CD4-positive, alpha-beta memory T cell (primary cell): ENCODE results near the gene EDC3. TPM values are rescaled to one million over a fixed set of nuclear protein-coding genes. Genes with fewer than 3 reads are reported as not detected.
"Not testable (repeated sequence)": the region's sequence is repeated elsewhere in the genome, so short reads cannot be mapped to it uniquely, and the experiment has no call there.

ENCODE experiments used
- CTCF ChIA-PET: fragments of 350-600 bp; sonication (Branson Sonifier 250); formaldehyde crosslinking; loops from one replicate; lab custom pipeline; 2021; ENCODE audit warnings: inconsistent platforms; ENCODE audit not compliant: partially characterized antibody; lab: Charles Lee
- POLR2A ChIA-PET: fragments of 350-600 bp; sonication (Branson Sonifier 250); formaldehyde crosslinking; loops from one replicate; lab custom pipeline; 2021; ENCODE audit not compliant: partially characterized antibody; lab: Charles Lee
- DNase-seq, 5 donors: peaks; one replicate each; pipeline versions ENCODE4 v3.0.0 to v3.0.0-alpha.2; 2020 to 2022; ENCODE audit warnings: mixed read lengths in 1 of 5
- H3K27ac ChIP-seq: one replicate; pipeline ENCODE4 v1.7.0; 2013; ENCODE audit warnings: low read depth, low read length
- H3K27me3 ChIP-seq: 2 replicates; pipeline ENCODE4 v1.7.0; 2013; ENCODE audit warnings: mild to moderate bottlenecking, low read length, moderate library complexity; ENCODE audit not compliant: insufficient read depth
- H3K36me3 ChIP-seq: 2 replicates; pipeline ENCODE4 v1.7.0; 2013; ENCODE audit warnings: mild to moderate bottlenecking, low read length, moderate library complexity; ENCODE audit not compliant: insufficient read depth
- H3K4me1 ChIP-seq: 2 replicates; pipeline ENCODE4 v1.7.0; 2013; ENCODE audit warnings: mild to moderate bottlenecking, low read length, moderate library complexity; ENCODE audit not compliant: insufficient read depth
- H3K4me3 ChIP-seq, 2 donors: one replicate each; pipeline ENCODE4 v1.7.0; 2013; ENCODE audit warnings: low read length in 2 of 2, mild to moderate bottlenecking in 1 of 2
- H3K9me3 ChIP-seq, 2 donors: one replicate each; pipeline ENCODE4 v1.7.0; 2013; ENCODE audit warnings: low read length in 2 of 2, control low read depth in 1 of 2; ENCODE audit not compliant: control insufficient read depth in 1 of 2
- H3K27ac Mint-ChIP-seq, 7 donors: one replicate each; pipeline ENCODE4 v1.8.0; 2020 to 2021; ENCODE audit warnings: mixed read lengths in 7 of 7, mild to moderate bottlenecking in 6 of 7, inconsistent platforms in 3 of 7, moderate library complexity in 3 of 7
- H3K27me3 Mint-ChIP-seq, 2 donors: one replicate each; pipeline ENCODE4 v1.8.0; 2020 to 2021; ENCODE audit warnings: mixed read lengths in 2 of 2
- H3K36me3 Mint-ChIP-seq, 2 donors: one replicate each; pipeline ENCODE4 v1.8.0; 2020 to 2021; ENCODE audit warnings: mixed read lengths in 2 of 2, inconsistent platforms in 1 of 2, mild to moderate bottlenecking in 1 of 2
- H3K4me1 Mint-ChIP-seq, 4 donors: one replicate each; pipeline ENCODE4 v1.8.0; 2020 to 2021; ENCODE audit warnings: mixed read lengths in 4 of 4, mild to moderate bottlenecking in 1 of 4
- H3K4me3 Mint-ChIP-seq, 8 donors: one replicate each; pipeline ENCODE4 v1.8.0; 2020 to 2021; ENCODE audit warnings: mixed read lengths in 8 of 8, mild to moderate bottlenecking in 7 of 8, moderate library complexity in 6 of 8, inconsistent platforms in 3 of 8
- H3K9me3 Mint-ChIP-seq, 8 donors: one replicate each; pipeline ENCODE4 v1.8.0; 2020 to 2021; ENCODE audit warnings: mixed read lengths in 8 of 8, mild to moderate bottlenecking in 5 of 8, inconsistent platforms in 3 of 8, moderate library complexity in 1 of 8
- intact Hi-C: fragments of 100-400 bp; cut with micrococcal nuclease; formaldehyde crosslinking; loops from one replicate; pipeline ENCODE4 v1.15.1; 2023
- polyA plus RNA-seq, 2 donors: library from polyadenylated mRNA; unstranded; fragments of 300-500 nt; fragmentation: Illumina TruSeq; gene quantifications; one replicate each; pipeline ENCODE4 v1.2.3, GENCODE V29; 2021
- total RNA-seq, 2 experiments: library from RNA; stranded (reverse); gene quantifications; one replicate each; pipeline ENCODE4 v1.2.3, GENCODE V29; 2021

The EDC3 gene
- total and polyA plus RNA-seq, 4 experiments from 2014 or later, result 22.9 to 40.7 (median 34.4) TPM

DNA sequence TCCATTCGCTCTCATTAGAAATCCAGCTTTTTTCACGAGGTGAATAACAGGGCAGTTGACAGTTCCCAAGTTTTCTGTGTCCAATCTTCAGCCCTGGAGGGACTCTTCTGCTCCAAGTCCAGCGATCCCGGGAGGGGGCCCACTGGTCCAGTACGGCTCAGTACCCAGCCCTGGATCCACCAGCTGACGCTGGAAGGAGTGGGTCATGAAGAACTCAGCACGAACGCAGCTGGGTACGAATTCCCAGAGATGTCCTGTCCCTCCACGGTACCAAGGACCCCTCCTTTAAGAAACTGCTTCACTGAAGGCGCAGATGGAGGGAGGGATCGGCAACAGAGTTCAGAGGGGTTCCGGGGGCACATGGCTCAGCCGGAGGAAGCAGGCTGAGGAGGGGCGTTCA is 96.7 kb downstream of the EDC3 start:
- no peaks in the 10 kb centered on the region for H3K27me3 ChIP-seq
- H3K4me1 Mint-ChIP-seq, result peaks cover 7 to 25% (median 16%) of the 10 kb centered on the region in 4 donors
- intact Hi-C loops, result loop anchor here (5.0 kb wide), 1 partner anchor 57 kb away; the partner anchor contains the start of gene ARID3B
- H3K27ac ChIP-seq, result peak overlapping the region; percentile 82
- DNase-seq, result no peak
- peaks cover 11 to 25% of the 10 kb centered on the region in 2 donors for H3K36me3 Mint-ChIP-seq
- peaks cover 3% of the 10 kb centered on the region for H3K36me3 ChIP-seq
- H3K9me3 ChIP-seq, result no peaks in the 10 kb centered on the region
- no peaks in the 10 kb centered on the region for H3K27me3 Mint-ChIP-seq
- peak overlapping the region; percentile 67 to 76 for H3K4me3 ChIP-seq
- H3K27ac Mint-ChIP-seq, result peak overlapping the region; percentile 88 to 100 (median 99)
- POLR2A ChIA-PET, result interaction anchor here (0.6 to 5.0 kb wide), 7 partner anchors 11 to 852 kb away, joined by 3 to 61 read pairs (median 5); partner anchors contain the start of genes ARID3B, CLK3, SIN3A and UBL7
- CTCF ChIA-PET, result interaction anchor here (0.9 to 2.0 kb wide), 4 partner anchors 16 to 172 kb away, joined by 3 to 6 read pairs (median 3); partner anchors contain the start of gene CLK3
- peaks cover 0 to 3% (median 0%) of the 10 kb centered on the region in 8 donors for H3K9me3 Mint-ChIP-seq
- H3K4me3 Mint-ChIP-seq, result peak overlapping the region; percentile 93 to 100 (median 100)
- H3K4me1 ChIP-seq, result peaks cover 14% of the 10 kb centered on the region

DNA sequence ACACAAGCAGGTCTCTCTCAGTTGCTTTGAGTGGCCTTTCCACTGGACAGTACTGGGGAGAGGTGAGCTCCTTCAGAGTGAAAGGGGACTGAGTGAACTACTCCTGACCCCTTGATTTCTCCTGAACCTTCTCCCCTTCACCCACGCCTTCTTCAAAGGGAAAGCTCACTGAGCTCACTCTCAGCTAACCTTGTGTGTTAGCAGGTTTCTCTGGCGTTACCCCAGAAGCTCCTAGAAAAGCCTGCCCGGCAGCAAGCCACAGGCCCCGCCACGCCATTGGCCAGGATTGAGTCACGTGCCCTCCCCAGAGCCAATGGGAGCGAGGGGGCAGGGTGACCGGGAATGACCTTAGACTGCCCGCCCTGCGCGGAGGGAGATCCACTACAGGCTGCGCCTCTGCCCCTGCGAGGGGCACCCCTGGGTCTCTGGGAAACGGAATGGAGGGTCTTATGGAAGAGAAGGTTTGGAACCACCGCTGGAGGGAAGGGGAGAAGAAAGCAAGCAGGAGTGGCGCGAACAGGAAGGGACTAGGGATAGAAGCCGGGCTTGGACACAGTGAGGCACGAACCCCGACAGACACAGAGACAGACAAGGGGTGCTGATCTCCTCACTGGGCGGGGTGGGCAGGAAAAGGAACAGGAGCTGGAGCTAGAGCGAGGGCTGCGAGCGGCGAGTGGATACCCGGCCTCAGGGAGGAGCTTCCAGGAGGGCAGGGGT is 97.5 kb downstream of the EDC3 start:
- H3K4me3 Mint-ChIP-seq, result peak overlapping the region; percentile 93 to 100 (median 100)
- POLR2A ChIA-PET, result interaction anchor here (0.6 to 5.0 kb wide), 8 partner anchors 10 to 853 kb away, joined by 3 to 61 read pairs (median 4); partner anchors contain the start of genes ARID3B, CLK3, SIN3A and UBL7
- peaks cover 7 to 25% (median 16%) of the 10 kb centered on the region in 4 donors for H3K4me1 Mint-ChIP-seq
- H3K27ac Mint-ChIP-seq, result peak overlapping the region; percentile 88 to 100 (median 99)
- peaks cover 15 to 29% of the 10 kb centered on the region in 2 donors for H3K36me3 Mint-ChIP-seq
- Histone ChIP-seq H3K4me3 (peak overlapping the region; percentile 67 to 76), H3K27me3 (no peaks in the 10 kb centered on the region), H3K27ac (peak overlapping the region; percentile 82), H3K4me1 (peaks cover 14% of the 10 kb centered on the region), H3K9me3 (no peaks in the 10 kb centered on the region), H3K36me3 (peaks cover 7% of the 10 kb centered on the region)
- CTCF ChIA-PET, result interaction anchor here (0.9 to 2.0 kb wide), 5 partner anchors 17 to 216 kb away, joined by 3 to 6 read pairs (median 3); partner anchors contain the start of gene CLK3
- H3K9me3 Mint-ChIP-seq, result peaks cover 0 to 3% (median 0%) of the 10 kb centered on the region in 8 donors
- peak; percentile 77 to 87 (median 81) for DNase-seq
- intact Hi-C loops, result loop anchor here (1.0 to 5.0 kb wide), 2 partner anchors 16 to 56 kb away; partner anchors contain the start of gene ARID3B
- no peaks in the 10 kb centered on the region for H3K27me3 Mint-ChIP-seq

DNA sequence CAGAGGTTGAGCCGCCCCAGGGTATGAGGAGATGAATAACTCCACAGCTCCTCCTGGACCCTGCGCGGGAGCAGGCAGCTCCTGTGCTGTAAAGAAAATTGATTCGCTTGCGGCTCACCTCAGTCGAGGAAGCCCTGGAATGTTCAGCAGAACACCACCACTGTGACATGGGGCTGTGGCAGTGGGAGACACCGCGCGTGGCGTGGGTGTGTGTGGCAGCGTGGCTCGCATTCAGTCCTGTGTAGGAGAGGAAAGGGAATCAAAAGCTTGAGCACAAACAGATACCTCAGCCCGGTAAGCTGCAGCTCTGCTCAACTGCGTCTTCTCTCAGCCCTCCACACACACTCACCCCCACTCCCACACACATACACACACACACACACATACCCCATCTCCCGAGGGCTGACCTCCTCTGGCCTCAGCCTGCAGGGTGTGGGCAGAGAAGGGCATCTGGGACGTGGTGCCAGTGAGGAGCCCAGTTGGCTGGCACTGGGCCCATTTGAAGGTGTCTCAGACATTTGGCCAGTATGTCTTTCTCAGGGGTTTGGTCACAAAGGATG is 98.6 kb downstream of the EDC3 start:
- not testable (repeated sequence) for DNase-seq, H3K4me3 Mint-ChIP-seq, H3K27ac ChIP-seq, H3K4me3 ChIP-seq, H3K27me3 ChIP-seq, H3K9me3 Mint-ChIP-seq, H3K27me3 Mint-ChIP-seq, H3K9me3 ChIP-seq
- ChIA-PET CTCF (interaction anchor here (1.4 kb wide), 1 partner anchor 215 kb away, joined by 3 read pairs; no protein-coding TSS in a partner anchor), POLR2A (interaction anchor here (2.0 to 5.0 kb wide), 2 partner anchors 18 to 56 kb away, joined by 18 to 61 read pairs; partner anchors contain the start of genes ARID3B and CLK3)
- Histone ChIP-seq H3K36me3 (peaks cover 18% of the 10 kb centered on the region), H3K4me1 (peaks cover 14% of the 10 kb centered on the region)
- intact Hi-C loops, result loop anchor here (5.0 kb wide), 1 partner anchor 55 kb away; the partner anchor contains the start of gene ARID3B
- Mint-ChIP-seq H3K36me3 (peaks cover 23 to 39% of the 10 kb centered on the region in 2 donors), H3K27ac (peak overlapping the region in 1 of 7 donors; percentile 65), H3K4me1 (peaks cover 7 to 25% (median 16%) of the 10 kb centered on the region in 4 donors)

DNA sequence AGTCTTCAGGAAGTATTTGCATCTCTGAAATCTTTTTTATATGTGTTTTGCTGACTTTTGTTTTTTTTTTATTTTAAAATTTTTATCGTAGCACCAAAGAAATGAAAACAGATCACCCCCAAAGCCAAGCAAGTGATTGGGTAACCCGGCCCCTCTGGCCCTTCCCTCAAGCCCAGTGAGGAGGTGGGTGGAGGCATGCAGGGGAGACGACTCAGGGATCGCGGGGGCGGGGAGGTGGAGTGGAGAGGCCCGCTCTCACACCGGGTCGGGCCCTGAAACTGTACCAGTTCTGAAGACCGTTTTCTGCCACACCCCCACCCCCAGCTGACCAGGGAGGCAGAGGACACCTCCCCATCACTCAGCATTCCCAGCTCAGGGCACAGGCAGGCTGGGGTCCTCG is 99.1 kb downstream of the EDC3 start:
- H3K9me3 ChIP-seq, DNase-seq, H3K27me3 ChIP-seq, H3K4me3 Mint-ChIP-seq, H3K9me3 Mint-ChIP-seq, H3K4me3 ChIP-seq, H3K27ac ChIP-seq, H3K27me3 Mint-ChIP-seq: not testable (repeated sequence)
- CTCF ChIA-PET, result interaction anchor here (1.4 kb wide), 1 partner anchor 214 kb away, joined by 3 read pairs; no protein-coding TSS in a partner anchor
- H3K36me3 ChIP-seq, result peaks cover 23% of the 10 kb centered on the region
- Mint-ChIP-seq H3K4me1 (peaks cover 7 to 25% (median 16%) of the 10 kb centered on the region in 4 donors), H3K36me3 (peaks cover 24 to 44% of the 10 kb centered on the region in 2 donors), H3K27ac (peak overlapping the region in 1 of 7 donors; percentile 35)
- H3K4me1 ChIP-seq, result peaks cover 14% of the 10 kb centered on the region
- intact Hi-C loops, result loop anchor here (5.0 kb wide), 1 partner anchor 54 kb away; the partner anchor contains the start of gene ARID3B
- POLR2A ChIA-PET, result interaction anchor here (5.0 kb wide), 1 partner anchor 19 kb away, joined by 61 read pairs; the partner anchor contains the start of gene CLK3

DNA sequence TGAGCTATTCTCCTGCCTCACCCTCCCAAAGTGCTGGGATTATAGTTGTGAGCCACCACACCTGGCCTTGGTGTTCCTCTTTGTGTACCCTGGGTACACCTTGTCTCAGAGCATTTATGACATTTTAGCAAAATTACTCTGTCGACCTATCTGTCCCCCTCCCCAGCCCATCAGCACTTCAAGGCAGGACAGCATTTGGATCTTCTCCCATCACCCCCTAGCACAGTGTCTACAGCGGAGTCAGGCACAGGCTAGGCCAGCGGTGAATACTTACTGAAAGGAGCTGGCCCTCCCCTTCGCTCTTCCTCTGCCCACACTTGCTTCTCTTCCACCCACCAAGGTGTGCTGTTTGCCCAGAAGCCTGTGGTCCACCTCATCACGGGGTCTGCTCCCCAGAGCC is 100.6 kb downstream of the EDC3 start:
- no peaks in the 10 kb centered on the region for H3K27me3 Mint-ChIP-seq
- no peak for DNase-seq
- no peak overlapping the region for H3K27ac ChIP-seq
- H3K36me3 Mint-ChIP-seq, result peaks cover 26 to 54% of the 10 kb centered on the region in 2 donors
- peaks cover 37% of the 10 kb centered on the region for H3K36me3 ChIP-seq
- H3K4me1 Mint-ChIP-seq, result peaks cover 7 to 21% (median 16%) of the 10 kb centered on the region in 4 donors
- H3K4me1 ChIP-seq, result peaks cover 14% of the 10 kb centered on the region
- no peak overlapping the region for H3K27ac Mint-ChIP-seq
- intact Hi-C loops, result loop anchor here (5.0 kb wide), 1 partner anchor 53 kb away; the partner anchor contains the start of gene ARID3B
- ChIA-PET CTCF (no interaction called here), POLR2A (interaction anchor here (1.4 kb wide), 1 partner anchor 19 kb away, joined by 5 read pairs; no protein-coding TSS in a partner anchor)
- no peak overlapping the region for H3K4me3 Mint-ChIP-seq
- H3K9me3 Mint-ChIP-seq, result peaks cover 0 to 3% (median 0%) of the 10 kb centered on the region in 8 donors
- no peak overlapping the region for H3K4me3 ChIP-seq
- H3K27me3 ChIP-seq, result no peaks in the 10 kb centered on the region
- H3K9me3 ChIP-seq, result no peaks in the 10 kb centered on the region

DNA sequence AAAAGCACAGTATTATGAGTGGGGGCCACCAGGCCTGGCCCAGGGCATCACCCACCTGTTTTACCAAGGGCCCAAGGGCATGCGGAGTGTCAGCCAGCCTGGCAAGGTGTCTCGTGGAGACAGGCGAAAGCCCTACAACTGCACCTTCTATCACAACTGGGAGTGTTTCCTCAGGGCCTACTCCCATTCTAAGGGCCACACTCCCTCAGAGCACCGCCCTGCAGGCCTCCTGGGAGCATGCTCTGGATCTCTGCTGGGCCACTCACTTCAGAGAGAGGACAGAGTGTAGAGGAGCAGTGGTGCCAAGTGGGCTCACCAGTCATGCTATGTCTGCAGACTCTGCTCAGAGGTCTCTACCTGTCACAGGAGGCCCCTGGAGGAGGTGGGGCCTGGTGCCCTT is 101.4 kb downstream of the EDC3 start:
- H3K36me3 Mint-ChIP-seq, result peaks cover 33 to 62% of the 10 kb centered on the region in 2 donors

More for the DNA sequence above, 101.4 kb downstream of the EDC3 start:
- no peak for DNase-seq
- no peak overlapping the region for H3K4me3 Mint-ChIP-seq
- peaks cover 14% of the 10 kb centered on the region for H3K4me1 ChIP-seq
- H3K9me3 ChIP-seq, result no peaks in the 10 kb centered on the region
- H3K27me3 Mint-ChIP-seq, result no peaks in the 10 kb centered on the region
- H3K9me3 Mint-ChIP-seq, result peaks cover 0 to 3% (median 0%) of the 10 kb centered on the region in 8 donors
- ChIA-PET CTCF (no interaction called here), POLR2A (interaction anchor here (1.4 to 1.8 kb wide), 2 partner anchors 8 to 19 kb away, joined by 4 to 5 read pairs; no protein-coding TSS in a partner anchor)
- H3K27me3 ChIP-seq, result no peaks in the 10 kb centered on the region
- no peak overlapping the region for H3K27ac Mint-ChIP-seq
- no peak overlapping the region for H3K4me3 ChIP-seq
- intact Hi-C loops, result no loop called here
- peaks cover 45% of the 10 kb centered on the region for H3K36me3 ChIP-seq
- peaks cover 7 to 19% (median 14%) of the 10 kb centered on the region in 4 donors for H3K4me1 Mint-ChIP-seq
- no peak overlapping the region for H3K27ac ChIP-seq
